Bladder microvascular endothelial cell (primary cell): ENCODE data around the gene YY1AP1. TPM values are rescaled to one million over a fixed set of nuclear protein-coding genes. Genes with fewer than 3 reads are reported as not detected.

Experiments used
- total RNA-seq: library from RNA; depleted of rRNA; stranded (reverse); fragments of >200 nt; gene quantifications from 2 replicates; pipeline ENCODE4 v1.2.3, GENCODE V29; 2014

Gene YY1AP1, protein sequence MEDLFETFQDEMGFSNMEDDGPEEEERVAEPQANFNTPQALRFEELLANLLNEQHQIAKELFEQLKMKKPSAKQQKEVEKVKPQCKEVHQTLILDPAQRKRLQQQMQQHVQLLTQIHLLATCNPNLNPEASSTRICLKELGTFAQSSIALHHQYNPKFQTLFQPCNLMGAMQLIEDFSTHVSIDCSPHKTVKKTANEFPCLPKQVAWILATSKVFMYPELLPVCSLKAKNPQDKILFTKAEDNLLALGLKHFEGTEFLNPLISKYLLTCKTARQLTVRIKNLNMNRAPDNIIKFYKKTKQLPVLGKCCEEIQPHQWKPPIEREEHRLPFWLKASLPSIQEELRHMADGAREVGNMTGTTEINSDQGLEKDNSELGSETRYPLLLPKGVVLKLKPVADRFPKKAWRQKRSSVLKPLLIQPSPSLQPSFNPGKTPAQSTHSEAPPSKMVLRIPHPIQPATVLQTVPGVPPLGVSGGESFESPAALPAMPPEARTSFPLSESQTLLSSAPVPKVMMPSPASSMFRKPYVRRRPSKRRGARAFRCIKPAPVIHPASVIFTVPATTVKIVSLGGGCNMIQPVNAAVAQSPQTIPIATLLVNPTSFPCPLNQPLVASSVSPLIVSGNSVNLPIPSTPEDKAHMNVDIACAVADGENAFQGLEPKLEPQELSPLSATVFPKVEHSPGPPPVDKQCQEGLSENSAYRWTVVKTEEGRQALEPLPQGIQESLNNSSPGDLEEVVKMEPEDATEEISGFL
- total RNA-seq = 34.0 and 63.6 TPM in 2 replicates

DNA sequence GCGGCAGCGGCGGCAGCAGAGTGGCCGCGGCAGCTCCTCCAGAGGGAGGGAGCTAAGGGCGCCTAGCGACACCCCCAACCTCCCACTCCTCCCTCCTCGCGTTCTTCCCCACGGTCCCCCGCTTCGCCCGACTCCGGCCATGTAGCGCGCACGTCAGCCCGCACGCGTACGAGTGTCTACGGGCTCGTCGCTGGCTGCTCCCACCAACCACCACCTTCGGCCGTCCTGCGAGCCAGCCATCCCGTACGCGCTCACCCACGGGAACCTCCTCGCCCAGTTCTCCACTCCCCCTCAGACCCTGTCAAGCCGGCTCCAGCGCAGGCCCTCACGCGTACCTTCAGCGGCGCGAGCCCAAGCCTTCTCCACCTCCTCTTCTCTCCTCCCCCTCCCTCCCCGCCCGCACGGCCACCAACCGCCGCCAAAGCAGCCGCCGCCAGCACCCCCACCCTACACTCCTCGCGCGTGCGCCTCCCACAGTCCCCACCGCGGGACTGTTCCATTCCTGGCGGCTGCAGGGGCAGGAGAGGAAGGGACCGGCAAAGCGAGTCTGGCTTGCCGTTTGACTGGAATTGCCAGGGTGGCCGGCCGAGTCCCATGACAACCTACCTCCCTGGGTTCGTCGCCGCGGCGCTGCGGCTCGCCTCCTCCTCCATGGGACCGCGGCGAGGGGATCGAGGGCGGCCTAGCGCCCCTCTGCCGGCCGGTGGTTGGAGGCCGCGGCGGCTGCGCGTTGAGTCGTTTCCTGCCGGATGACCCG is at the start of gene YY1AP1:
TSS of gene YY1AP1 (minus strand) at position 451 of the 757 bp plus-strand sequence. CDS start 8,338 bp downstream, outside the sequence.

DNA sequence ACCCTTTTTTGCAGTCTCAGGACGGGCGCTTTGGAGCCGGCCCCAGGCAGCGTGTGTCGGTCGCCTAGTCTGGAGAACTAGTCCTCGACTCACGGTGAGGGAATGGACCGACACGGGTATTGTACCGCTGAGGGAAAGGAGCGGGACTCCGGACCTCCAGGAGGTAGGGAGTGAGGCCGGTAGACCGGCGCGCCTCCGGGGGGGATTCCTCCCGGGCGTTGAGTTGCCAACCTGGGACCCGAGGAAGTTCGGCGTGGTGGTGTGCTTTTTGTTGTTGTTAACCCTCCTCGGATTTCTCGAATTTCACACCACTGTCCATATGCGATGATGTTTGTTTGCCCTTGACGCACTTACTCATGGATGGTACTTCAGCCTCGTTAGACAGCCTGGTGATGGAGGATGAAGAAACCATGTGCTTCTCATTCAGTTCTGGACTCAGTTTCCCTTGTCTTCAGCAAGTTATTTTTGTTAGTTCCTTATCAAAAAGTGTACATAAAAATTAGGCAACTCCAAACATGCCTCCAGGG is 570 bp upstream of the YY1AP1 start, which contains the start of gene DAP3:
TSS of gene DAP3 (plus strand) at position 11 of the 527 bp plus-strand sequence. CDS start 20,689 bp downstream, outside the sequence.

DNA sequence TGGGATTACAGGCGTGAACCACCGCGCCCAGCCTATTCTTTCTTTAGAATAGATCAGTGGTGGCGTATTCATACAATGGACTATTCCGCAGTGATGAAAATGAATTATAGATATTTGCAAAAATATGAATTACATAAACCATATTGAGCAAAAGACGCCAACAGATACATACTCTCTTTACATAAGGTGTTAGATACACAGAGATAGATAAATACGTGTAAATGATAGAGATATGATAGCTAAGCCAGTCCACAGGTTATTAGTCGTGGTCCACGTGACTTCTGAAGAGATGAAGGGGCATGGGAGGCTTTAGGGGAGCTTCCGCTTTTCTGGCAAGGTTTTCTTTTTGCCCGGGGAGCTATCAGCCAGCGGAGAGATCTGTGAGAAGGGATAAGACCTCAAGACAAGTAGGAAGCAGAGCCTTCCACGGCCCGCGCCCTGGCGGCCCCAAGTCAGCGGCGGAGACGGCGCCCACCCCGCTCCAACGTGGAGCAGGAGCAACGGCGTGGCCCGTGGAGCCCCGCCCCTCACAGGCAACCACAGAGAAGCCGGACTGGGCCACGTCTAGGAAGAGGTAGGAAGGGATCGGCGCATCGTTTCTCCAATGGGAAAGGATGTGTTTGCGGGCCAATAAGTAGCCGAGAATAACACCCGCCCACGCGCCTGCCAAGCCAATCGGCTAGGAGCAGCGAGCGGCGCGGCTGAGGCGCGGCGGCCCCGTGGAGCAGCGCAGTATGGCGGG is 78.9 kb downstream of the YY1AP1 start, which contains the start of gene MSTO1:
TSS of gene MSTO1 (plus strand) at position 704 of the 742 bp plus-strand sequence. CDS start at position 735, 31 bp downstream.

Other genes with a start within 250 kb of the YY1AP1 start
- 10.7 and 32.1 TPM in 2 replicates for gene ASH1L, start 126.0 kb downstream of the YY1AP1 start, total RNA-seq
- 17.8 and 35.4 TPM in 2 replicates for gene MSTO1, start 78.6 kb downstream of the YY1AP1 start, total RNA-seq
- gene DAP3, start 317 bp upstream of the YY1AP1 start, total RNA-seq = 35.5 and 50.4 TPM in 2 replicates
- 19.3 and 50.1 TPM in 2 replicates for gene GON4L, start 168.4 kb upstream of the YY1AP1 start, total RNA-seq
- gene SYT11, start 170.8 kb upstream of the YY1AP1 start, total RNA-seq = 25.9 and 59.6 TPM in 2 replicates
- gene RIT1, start 222.6 kb upstream of the YY1AP1 start, total RNA-seq = 25.3 and 54.9 TPM in 2 replicates
- gene KHDC4, start 245.6 kb upstream of the YY1AP1 start, total RNA-seq = 12.6 and 32.9 TPM in 2 replicates